Upper lobe of left lung (tissue), 4 donors: ENCODE data around the gene SGMS1.

Experiments used
- EP300 ChIP-seq, 4 donors: sonication (generic); formaldehyde crosslinking; IDR thresholded peaks; one replicate each; pipeline ENCODE4 v1.5.1; 2017; ENCODE audit warnings: antibody characterized with exemption in 4 of 4, control low read depth in 2 of 4
- POLR2A ChIP-seq, 4 donors: fragments of 450-650 bp; IDR thresholded peaks; one replicate each; pipeline ENCODE4 v1.5.1; 2016 to 2017; ENCODE audit warnings: antibody characterized with exemption in 4 of 4, mild to moderate bottlenecking in 2 of 4
- POLR2AphosphoS5 ChIP-seq, 2 donors: sonication (generic); formaldehyde crosslinking; IDR thresholded peaks; one replicate each; pipeline ENCODE4 v1.5.1; 2017; ENCODE audit warnings: antibody characterized with exemption in 2 of 2
- TF ChIP-seq, protein P1 (sequence below), 6 experiments: fragments of 450-650 bp in 4 of 6; fragments of 200-600 bp in 2 of 6; sonication (generic) in 2 of 6; IDR thresholded peaks; one replicate each; pipeline ENCODE4 v1.5.1; 2016 to 2019; ENCODE audit warnings: antibody characterized with exemption in 6 of 6

DNA sequence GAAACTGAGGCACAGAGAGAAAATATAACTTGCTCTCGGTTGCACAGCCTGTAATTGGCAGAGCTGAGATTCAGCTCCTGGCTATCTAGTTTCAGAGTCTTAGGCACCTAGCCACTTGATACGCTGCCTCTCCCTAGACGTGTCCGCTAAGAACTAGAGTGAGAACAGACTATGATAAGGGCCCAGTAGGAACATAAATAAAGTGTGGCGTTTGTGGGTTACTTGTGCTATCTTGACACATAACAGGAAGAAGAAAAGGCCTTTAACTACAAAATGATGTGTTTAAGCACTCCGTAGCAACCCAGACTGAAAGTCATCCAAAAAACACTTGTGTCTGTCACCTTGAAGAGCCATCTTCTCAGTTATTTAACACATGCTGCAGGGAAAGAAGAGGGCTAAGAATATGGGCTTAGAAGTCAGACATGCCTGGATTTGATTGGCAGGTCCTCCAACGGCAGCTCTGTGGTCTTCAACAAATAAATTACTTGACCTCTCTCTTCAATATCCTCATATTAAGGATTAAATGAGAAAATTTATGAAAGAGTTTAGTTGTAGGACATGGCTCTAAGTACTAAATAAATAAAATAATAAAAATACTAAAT lies 96.2 kb downstream of the SGMS1 start:
- TF ChIP-seq, protein P1, sequence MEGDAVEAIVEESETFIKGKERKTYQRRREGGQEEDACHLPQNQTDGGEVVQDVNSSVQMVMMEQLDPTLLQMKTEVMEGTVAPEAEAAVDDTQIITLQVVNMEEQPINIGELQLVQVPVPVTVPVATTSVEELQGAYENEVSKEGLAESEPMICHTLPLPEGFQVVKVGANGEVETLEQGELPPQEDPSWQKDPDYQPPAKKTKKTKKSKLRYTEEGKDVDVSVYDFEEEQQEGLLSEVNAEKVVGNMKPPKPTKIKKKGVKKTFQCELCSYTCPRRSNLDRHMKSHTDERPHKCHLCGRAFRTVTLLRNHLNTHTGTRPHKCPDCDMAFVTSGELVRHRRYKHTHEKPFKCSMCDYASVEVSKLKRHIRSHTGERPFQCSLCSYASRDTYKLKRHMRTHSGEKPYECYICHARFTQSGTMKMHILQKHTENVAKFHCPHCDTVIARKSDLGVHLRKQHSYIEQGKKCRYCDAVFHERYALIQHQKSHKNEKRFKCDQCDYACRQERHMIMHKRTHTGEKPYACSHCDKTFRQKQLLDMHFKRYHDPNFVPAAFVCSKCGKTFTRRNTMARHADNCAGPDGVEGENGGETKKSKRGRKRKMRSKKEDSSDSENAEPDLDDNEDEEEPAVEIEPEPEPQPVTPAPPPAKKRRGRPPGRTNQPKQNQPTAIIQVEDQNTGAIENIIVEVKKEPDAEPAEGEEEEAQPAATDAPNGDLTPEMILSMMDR (IDR thresholded peaks at IDR 0.05): no peak
- TF ChIP-seq EP300 (IDR thresholded peaks at IDR 0.05) (no peak), POLR2A (IDR thresholded peaks at IDR 0.05) (no peak), POLR2AphosphoS5 (IDR thresholded peaks at IDR 0.05) (no peak)
